Neutrophil (primary cell): Measurements from ENCODE around the gene TMTC1.

ENCODE experiments used
- H3K27ac ChIP-seq: fragments of 200-600 bp; sonication (generic); 2 replicates; pipeline ENCODE4 v1.5.1; 2016; ENCODE audit warnings: mild to moderate bottlenecking, moderate library complexity
- H3K27me3 ChIP-seq: fragments of 200-600 bp; sonication (generic); 2 replicates; pipeline ENCODE4 v1.6.0; 2016; ENCODE audit warnings: mild to moderate bottlenecking
- H3K36me3 ChIP-seq: fragments of 200-600 bp; sonication (generic); 2 replicates; pipeline ENCODE4 v1.5.1; 2017
- H3K4me1 ChIP-seq, 2 experiments: fragments of 200-600 bp in 1 of 2; sonication (generic) in 1 of 2; 1 replicate in 1 of 2; 2 replicates in 1 of 2; pipeline versions ENCODE4 v1.5.1 to v1.6.1; 2013 to 2016; ENCODE audit warnings: low read depth in 1 of 2, low read length in 1 of 2, mild to moderate bottlenecking in 1 of 2, moderate library complexity in 1 of 2; ENCODE audit not compliant: control insufficient read depth in 1 of 2, insufficient read depth in 1 of 2
- H3K4me3 ChIP-seq, 2 experiments: fragments of 200-600 bp in 1 of 2; sonication (generic) in 1 of 2; 1 replicate in 1 of 2; 2 replicates in 1 of 2; pipeline ENCODE4 v1.5.1; 2013 to 2016; ENCODE audit warnings: low read depth in 1 of 2, low read length in 1 of 2, mild to moderate bottlenecking in 1 of 2, moderate library complexity in 1 of 2
- H3K9me3 ChIP-seq: fragments of 200-600 bp; sonication (generic); 2 replicates; pipeline ENCODE4 v1.5.1; 2016
- CTCF ChIP-seq: fragments of 200-600 bp; sonication (generic); IDR thresholded peaks from 2 replicates; pipeline ENCODE4 v1.5.1; 2016; ENCODE audit warnings: antibody characterized with exemption

TMTC1 gene

DNA sequence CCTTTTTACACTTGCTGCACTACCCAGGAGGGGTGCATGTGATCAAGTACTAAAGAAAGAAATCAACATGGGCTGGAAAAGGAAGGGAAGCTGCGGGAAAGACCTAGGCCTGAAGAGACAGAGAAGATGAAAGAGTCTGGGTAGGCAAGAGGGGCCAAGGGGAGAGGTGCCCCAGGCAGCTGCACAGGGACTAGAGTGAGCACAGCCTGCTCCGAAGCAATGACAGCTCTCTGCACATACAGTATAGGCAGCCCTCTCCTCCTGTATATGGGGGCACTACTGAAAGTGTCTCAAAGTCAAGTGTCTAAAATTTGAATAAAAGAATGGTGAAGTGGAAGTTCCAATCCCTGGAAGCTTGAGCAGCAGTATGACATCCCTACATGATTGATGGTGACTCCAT, 112.0 kb downstream of the TMTC1 start:
- Histone ChIP-seq H3K36me3 (no peaks in the 10 kb centered on the region), H3K4me3 (no peak overlapping the region), H3K4me1 (no peaks in the 10 kb centered on the region), H3K27ac (no peak overlapping the region), H3K9me3 (no peaks in the 10 kb centered on the region), H3K27me3 (peaks cover 12% of the 10 kb centered on the region)
- TF ChIP-seq CTCF: no peak

DNA sequence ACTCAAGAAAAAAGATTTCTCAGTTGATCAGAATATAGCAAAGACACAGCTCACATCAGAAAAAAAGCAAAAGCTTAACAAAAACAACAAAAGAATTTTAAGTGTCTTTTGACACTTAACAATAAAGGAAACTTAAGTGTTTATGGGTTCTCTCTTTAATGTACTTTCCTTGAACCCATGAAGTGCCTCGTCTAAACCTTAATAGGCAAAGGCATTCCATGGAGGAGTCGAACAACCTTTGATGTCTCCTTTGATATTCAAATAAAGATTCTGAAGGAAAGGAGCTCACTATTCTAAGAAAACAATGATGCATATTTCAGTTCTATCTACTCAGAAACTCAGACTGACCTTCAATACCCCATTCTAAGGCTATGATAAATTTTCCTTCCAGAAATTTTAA, 116.7 kb downstream of the TMTC1 start:
- H3K36me3 ChIP-seq: no peaks in the 10 kb centered on the region
- no peak for TF ChIP-seq CTCF
- no peak overlapping the region for H3K4me3 ChIP-seq
- no peak overlapping the region for H3K27ac ChIP-seq
- H3K27me3 ChIP-seq: no peaks in the 10 kb centered on the region
- H3K9me3 ChIP-seq: no peaks in the 10 kb centered on the region
- H3K4me1 ChIP-seq: no peaks in the 10 kb centered on the region

DNA sequence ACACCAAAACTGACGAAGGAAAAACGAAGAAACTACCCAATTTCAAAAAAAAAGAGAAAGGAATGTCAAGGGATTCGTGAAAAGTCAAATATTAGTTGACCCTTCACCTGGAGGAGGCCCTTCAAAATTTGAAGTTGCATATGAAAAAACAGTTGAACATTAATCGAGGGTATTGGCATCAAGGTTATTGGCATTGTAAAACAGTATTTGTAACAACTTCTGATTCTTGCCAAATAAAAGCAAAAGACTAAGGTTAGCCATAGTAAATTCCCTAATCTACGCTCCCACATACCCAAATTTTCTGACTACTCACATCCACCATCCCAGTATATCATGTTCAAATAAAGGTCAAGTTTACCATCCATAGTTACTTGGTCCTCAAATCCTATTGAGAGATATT, 118.6 kb downstream of the TMTC1 start:
- Histone ChIP-seq H3K27me3 (no peaks in the 10 kb centered on the region), H3K36me3 (no peaks in the 10 kb centered on the region), H3K9me3 (no peaks in the 10 kb centered on the region), H3K4me3 (no peak overlapping the region), H3K4me1 (no peaks in the 10 kb centered on the region), H3K27ac (no peak overlapping the region)
- TF ChIP-seq CTCF: no peak

- H3K4me3 ChIP-seq: no peak overlapping the region
- no peak overlapping the region for H3K27ac ChIP-seq
- H3K9me3 ChIP-seq: no peaks in the 10 kb centered on the region
- no peaks in the 10 kb centered on the region for H3K27me3 ChIP-seq
- H3K4me1 ChIP-seq: no peaks in the 10 kb centered on the region
- no peak for TF ChIP-seq CTCF
- H3K36me3 ChIP-seq: no peaks in the 10 kb centered on the region
Observed at GRCh38 chr12:29662734-29663323, 120.9 kb downstream of the TMTC1 start.

DNA sequence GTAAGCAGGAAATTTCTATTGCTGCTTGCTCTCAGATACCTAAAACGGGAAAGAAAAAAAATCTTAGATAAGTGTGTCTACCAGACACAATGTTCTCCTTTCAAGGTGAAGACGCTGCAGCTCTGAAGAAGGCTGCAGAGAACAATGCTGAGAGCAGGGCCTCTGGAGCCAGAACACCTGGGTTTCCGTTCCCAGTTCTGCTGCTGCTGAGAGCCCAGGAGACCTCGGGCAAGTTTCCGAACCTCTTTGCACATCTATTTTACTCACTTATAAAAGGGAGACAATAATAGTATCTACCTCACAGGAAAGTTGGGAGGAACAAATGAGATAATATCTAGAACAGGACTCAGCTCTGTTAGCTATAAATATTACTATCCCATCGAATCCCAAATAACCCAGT, 122.9 kb downstream of the TMTC1 start:
- no peaks in the 10 kb centered on the region for H3K27me3 ChIP-seq
- no peaks in the 10 kb centered on the region for H3K36me3 ChIP-seq
- H3K9me3 ChIP-seq: no peaks in the 10 kb centered on the region
- no peak overlapping the region for H3K27ac ChIP-seq
- no peaks in the 10 kb centered on the region for H3K4me1 ChIP-seq
- no peak overlapping the region for H3K4me3 ChIP-seq
- no peak for TF ChIP-seq CTCF
